NCI-H510A (cell line): ENCODE measurements around the gene TAS1R3.

Experiments used
- DNase-seq: peaks from one replicate; lab custom pipeline; 2025; lab: John Stamatoyannopoulos, UW

The TAS1R3 gene

DNA sequence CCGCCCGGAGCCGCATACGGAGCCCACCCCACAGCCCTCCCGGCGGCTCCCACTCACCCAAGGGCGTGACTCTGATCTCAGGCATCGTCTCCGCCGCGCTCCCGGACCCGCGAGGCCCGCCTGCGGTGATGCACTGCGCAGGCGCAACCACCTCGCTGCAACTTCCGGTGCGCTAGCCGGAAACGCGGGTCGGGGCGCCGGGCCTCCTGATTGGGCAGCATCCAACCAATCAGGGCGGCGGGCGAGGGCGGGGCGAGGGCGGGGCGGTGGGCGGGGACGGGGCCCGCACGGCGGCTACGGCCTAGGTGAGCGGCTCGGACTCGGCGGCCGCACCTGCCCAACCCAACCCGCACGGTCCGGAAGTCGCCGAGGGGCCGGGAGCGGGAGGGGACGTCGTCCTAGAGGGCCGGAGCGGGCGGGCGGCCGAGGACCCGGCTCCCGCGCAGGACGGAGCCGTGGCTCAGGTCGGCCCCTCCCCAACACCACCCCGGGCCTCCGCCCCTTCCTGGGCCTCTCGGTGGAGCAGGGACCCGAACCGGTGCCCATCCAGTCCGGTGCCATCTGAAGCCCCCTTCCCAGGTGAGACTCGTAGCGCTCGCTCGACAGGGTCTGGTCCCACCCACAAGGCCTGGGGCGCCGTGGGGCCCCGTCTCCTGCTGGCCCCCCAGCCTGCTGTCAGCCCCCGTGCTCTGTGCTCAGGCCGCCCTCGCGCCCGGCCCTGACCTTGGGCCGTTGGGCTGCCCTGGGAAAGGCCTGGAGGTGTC lies 6.4 kb upstream of the TAS1R3 start, which contains the start of the genes CPTP and INTS11:
Gene CPTP, plus strand, starts transcription at position 279 of the 764 bp plus-strand sequence. CDS start 2,109 bp downstream, outside the sequence.
Gene INTS11, minus strand, starts transcription at position 137 of the 764 bp plus-strand sequence. Its CDS starts 52 bp downstream, at position 85.
- DNase-seq: peak; percentile 98

DNA sequence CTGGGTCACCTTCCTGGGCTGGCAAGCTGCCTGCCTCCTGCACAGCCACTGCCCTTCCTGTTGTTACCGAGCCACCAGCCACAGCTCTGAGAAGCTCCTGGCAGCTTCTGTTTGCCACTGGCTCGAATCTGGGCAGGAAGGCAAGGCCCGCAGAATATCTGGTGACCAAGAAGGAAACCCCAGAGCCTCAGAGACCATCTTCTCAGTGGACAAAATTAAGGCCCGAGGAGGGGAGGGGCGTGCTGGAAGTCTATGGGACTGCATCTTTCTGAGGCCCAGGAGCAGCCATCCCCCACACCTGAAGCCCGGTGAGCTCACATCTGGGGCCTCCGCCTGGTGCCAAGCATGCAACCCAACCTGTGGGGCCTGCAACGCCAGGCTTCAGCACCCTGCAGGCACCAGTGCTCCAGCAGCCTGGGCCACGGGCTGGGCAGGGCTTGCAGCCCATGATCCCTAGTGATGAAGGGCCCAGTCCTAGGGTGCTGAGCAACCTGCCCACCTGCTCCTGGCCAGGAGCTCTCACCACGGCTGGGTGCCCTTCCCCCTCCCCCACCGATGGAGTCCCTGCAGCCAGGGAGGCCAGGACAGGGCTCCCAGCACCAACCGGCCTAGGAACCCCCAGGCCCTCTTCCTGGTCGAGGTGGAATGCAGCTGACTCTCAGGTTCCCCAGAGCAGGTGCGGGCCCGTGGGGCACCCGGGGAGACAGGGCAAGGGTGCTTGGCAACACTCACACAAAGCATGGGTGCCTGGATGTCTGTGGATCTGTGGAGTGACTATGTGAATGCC lies 5.6 kb upstream of the TAS1R3 start:
- DNase-seq: no peak

DNA sequence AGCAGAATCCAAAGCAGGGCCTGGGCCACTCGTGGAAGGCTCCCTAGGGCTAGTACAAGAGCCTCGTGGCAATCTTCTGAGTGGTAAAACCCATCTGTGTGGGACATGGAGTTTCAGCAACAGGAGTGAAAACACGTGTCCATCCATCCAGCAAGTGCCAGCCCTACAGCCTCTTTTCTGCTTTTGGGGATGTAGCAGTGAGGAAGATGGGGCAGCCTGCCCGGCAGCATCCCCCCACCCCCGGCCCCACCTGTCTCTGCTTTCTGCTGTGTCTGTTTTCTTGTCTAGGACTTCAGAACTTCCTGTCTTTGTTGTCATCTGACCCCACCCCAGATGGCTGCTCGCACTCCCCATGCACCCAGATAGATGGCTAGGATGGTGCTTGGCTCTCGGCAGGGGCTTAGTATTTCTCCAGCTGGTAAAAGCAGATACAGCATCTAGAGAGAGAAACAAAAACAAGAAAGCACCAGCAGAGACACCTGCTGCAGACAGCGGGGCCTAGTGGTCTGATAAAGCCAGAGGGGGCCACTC lies 4.9 kb upstream of the TAS1R3 start:
- DNase-seq: no peak

DNA sequence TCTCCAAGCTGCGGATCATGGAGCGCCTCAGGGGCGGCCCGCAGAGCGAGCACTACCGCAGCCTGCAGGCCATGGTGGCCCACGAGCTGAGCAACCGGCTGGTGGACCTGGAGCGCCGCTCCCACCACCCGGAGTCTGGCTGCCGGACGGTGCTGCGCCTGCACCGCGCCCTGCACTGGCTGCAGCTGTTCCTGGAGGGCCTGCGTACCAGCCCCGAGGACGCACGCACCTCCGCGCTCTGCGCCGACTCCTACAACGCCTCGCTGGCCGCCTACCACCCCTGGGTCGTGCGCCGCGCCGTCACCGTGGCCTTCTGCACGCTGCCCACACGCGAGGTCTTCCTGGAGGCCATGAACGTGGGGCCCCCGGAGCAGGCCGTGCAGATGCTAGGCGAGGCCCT lies 3.8 kb upstream of the TAS1R3 start:
- DNase-seq: no peak

GRCh38 chr1:1328254-1328653 lies 2.8 kb upstream of the TAS1R3 start:
- DNase-seq: no peak

DNA sequence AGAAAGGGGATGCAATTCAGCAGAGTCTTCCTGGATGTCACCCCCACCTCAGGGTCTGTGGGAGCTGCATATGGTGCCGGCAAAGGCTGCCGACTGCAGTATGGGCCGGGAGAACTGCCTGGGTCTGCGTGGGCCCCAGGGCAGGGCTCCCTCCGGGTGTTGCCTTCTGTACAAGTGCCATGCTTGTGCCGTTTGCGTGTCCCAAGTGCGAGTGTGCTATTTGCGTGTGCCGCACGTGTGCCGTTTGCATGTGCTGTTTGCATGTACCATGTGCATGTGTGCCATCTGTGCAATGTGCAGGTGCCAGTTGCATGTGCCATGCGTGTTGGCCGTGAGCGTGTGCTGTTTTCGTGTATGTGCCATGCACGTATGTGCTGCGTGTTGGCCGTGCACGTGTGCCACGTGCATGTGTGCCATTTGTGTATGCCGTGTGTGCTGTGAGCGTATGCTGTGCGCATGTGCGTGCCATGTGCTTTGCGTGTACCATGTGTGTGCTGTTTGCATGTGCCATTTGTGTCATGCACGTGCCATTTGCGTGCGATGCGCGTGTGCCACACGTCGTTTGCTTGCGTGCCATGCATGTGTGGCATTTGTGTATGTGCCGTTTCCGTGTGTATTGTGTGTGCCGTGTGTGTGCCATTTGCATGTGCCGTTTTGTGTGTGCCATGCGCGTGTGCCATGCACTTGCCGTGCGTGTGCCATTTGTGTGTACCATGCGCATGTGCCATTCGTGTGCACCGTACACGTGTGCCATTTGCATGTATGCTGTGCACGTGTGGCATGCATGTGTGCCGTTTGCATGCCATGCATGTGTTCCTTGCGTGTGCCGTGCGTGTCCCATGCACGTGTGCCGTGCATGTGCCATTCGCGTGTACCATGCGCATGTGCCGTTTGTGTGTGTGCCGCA lies 1.5 kb upstream of the TAS1R3 start:
- no peak for DNase-seq

DNA sequence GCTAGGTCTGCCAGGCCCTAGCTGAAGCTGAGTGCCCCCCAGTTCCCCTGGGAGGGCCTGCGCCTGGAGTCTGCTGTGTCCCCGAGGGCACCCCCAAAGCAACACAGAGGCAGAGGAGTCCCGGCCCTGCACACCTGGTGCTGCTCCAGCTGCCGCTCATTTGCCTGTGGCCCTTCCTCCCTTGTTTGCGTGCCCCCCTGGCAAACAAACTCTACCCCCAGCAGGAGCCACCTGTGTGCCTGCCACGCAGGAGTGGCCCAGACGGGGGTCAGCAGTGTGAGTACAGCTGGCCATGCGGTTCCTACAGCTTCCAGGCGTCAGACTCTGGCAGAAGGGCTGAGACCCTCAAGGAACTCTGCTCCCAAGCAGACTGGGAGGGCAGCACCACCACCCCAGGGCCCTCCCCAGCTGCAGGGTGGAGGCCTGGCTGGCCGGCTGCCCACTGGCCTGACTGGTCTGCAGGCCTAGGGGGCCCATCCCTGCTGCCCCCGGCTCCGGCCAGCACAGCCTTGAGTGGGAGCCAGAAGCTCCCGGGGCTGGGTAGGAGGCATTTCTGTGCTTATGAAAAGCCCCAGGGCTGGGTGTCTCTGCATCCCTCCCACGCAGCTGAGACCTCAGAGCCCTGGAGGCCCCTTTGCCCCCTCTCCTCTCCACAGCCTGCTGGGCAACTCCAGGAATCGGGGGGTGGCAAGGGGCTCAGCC lies 563 bp upstream of the TAS1R3 start:
- no peak for DNase-seq

DNA sequence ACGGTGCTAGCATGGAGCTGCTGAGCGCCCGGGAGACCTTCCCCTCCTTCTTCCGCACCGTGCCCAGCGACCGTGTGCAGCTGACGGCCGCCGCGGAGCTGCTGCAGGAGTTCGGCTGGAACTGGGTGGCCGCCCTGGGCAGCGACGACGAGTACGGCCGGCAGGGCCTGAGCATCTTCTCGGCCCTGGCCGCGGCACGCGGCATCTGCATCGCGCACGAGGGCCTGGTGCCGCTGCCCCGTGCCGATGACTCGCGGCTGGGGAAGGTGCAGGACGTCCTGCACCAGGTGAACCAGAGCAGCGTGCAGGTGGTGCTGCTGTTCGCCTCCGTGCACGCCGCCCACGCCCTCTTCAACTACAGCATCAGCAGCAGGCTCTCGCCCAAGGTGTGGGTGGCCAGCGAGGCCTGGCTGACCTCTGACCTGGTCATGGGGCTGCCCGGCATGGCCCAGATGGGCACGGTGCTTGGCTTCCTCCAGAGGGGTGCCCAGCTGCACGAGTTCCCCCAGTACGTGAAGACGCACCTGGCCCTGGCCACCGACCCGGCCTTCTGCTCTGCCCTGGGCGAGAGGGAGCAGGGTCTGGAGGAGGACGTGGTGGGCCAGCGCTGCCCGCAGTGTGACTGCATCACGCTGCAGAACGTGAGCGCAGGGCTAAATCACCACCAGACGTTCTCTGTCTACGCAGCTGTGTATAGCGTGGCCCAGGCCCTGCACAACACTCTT lies 1.1 kb downstream of the TAS1R3 start:
- peak; percentile 63 for DNase-seq

DNA sequence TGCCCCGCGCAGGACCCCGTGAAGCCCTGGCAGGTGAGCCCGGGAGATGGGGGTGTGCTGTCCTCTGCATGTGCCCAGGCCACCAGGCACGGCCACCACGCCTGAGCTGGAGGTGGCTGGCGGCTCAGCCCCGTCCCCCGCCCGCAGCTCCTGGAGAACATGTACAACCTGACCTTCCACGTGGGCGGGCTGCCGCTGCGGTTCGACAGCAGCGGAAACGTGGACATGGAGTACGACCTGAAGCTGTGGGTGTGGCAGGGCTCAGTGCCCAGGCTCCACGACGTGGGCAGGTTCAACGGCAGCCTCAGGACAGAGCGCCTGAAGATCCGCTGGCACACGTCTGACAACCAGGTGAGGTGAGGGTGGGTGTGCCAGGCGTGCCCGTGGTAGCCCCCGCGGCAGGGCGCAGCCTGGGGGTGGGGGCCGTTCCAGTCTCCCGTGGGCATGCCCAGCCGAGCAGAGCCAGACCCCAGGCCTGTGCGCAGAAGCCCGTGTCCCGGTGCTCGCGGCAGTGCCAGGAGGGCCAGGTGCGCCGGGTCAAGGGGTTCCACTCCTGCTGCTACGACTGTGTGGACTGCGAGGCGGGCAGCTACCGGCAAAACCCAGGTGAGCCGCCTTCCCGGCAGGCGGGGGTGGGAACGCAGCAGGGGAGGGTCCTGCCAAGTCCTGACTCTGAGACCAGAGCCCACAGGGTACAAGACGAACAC lies 1.8 kb downstream of the TAS1R3 start:
- DNase-seq: no peak

- no peak for DNase-seq
Observed at GRCh38 chr1:1333551-1334241, 2.6 kb downstream of the TAS1R3 start.

- DNase-seq: no peak
Observed at GRCh38 chr1:1334835-1335234, 3.8 kb downstream of the TAS1R3 start.

DNA sequence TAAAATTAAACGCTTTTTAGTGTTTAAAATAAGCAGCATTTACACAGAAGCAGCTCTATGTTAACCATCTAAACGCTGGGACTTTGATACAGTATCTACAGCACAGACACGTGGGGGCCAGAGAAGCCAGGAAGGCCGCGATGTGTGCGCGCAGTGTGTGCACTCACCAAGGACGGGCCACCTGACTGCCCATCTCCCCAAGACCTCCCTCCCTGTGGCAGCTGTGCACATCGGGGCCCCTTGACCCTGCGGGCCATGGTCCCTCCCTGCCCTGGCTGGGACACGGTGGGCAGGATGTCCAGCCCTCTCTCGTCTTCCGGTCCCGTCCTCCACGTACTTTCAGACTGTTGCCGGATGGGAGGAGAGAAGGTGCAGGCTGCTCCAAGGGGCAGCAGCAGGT lies 4.2 kb downstream of the TAS1R3 start:
- DNase-seq: no peak

DNA sequence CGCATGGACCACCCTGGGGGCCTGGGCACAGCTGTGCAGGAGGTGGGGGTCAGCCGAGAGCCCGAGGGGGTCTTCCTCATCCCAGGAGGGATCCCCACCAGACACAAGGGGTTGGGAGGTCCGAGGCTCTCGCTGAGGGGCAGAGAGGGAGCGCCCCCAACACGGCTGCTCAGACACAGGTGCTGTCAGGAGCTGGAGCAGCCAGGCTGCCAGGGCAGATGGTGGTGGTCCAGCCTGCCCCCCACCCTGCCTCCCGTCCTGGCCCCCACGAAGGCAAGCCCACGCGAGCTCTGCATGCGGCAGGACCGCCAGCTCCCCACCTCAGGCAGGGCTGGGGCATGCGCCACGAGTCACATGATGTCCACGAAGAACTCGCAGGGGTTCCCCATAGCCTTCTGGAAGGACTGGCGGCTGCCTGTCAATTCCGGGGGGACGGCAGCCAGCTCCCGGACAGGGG lies 4.7 kb downstream of the TAS1R3 start:
- DNase-seq: no peak

DNA sequence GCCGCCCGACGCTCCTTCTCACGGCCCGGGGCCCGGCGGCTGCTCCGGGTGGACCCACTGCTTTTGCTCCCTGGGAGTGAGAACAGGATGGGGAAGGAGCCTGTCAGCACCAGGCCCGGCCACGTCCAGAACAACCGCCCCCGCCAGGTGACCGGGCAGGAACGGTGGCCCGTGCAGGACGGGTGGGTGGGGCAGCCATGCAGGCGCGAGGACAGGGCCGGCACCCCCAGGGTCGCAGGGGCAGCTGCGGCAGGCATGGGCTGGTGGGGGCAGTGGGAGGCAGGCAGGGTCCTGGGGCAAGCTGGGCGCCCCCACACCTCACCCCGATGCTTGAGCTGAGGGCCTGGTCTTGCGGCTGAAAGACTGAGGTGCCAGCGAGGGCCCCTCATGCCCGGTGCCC lies 5.4 kb downstream of the TAS1R3 start:
- DNase-seq: no peak

GRCh38 chr1:1336931-1337792 lies 6.1 kb downstream of the TAS1R3 start:
- no peak for DNase-seq

- DNase-seq: no peak
Observed at GRCh38 chr1:1337793-1338147, 6.7 kb downstream of the TAS1R3 start.

DNA sequence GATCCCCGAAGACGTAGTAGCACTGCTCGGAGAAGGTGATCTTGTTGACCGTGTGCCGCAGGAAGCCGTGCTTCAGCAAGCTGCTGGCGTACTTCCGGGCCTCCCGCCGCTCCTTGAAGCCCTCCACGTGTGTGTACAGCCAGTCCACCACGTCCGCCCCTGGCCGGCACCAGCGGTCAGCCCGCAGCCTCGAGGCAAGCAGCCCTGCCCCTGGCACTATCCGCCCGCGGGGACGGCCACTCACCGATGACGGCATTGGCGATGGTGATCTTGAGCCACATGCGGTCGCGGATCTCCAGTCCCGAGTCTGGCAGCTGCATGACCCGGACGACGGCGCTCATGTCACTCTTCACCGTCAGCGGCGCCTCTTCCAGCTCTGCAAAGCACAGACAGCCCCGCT lies 7.2 kb downstream of the TAS1R3 start:
- DNase-seq: no peak

- no peak for DNase-seq
Observed at GRCh38 chr1:1340185-1340584, 9.1 kb downstream of the TAS1R3 start.
